NCI-H2107 treated with DMSO at 0.1 percent for 48 hours (cell line): Measurements from ENCODE around the gene AXL.
"Not testable (repeated sequence)": the region's sequence is repeated elsewhere in the genome, so short reads cannot be mapped to it uniquely, and the experiment has no call there.

Source experiments
- DNase-seq: peaks from one replicate; lab custom pipeline; 2025; ENCODE audit not compliant: unreplicated experiment; lab: John Stamatoyannopoulos, UW

Gene AXL

GRCh38 chr19:41273076-41273475 lies 54.1 kb downstream of the AXL start:
- DNase-seq: no peak

- DNase-seq: no peak
Observed at GRCh38 chr19:41274802-41275201, 55.8 kb downstream of the AXL start.

- no peak for DNase-seq
Observed at GRCh38 chr19:41276231-41276630, 57.2 kb downstream of the AXL start.

GRCh38 chr19:41278478-41278877 lies 59.5 kb downstream of the AXL start:
- no peak for DNase-seq

GRCh38 chr19:41288673-41289530 lies 69.9 kb downstream of the AXL start:
- no peak for DNase-seq

GRCh38 chr19:41289814-41290213 lies 70.8 kb downstream of the AXL start:
- not testable (repeated sequence) for DNase-seq

GRCh38 chr19:41294393-41294792 lies 75.4 kb downstream of the AXL start:
- no peak for DNase-seq

- DNase-seq: no peak
Observed at GRCh38 chr19:41295499-41295898, 76.5 kb downstream of the AXL start.

- DNase-seq: no peak
Observed at GRCh38 chr19:41296433-41296871, 77.4 kb downstream of the AXL start.

- DNase-seq: no peak
Observed at GRCh38 chr19:41297628-41298347, 78.8 kb downstream of the AXL start.

GRCh38 chr19:41298348-41298964 lies 79.4 kb downstream of the AXL start:
- no peak for DNase-seq

- DNase-seq: no peak
Observed at GRCh38 chr19:41299046-41299754, 80.2 kb downstream of the AXL start.

- no peak for DNase-seq
Observed at GRCh38 chr19:41299755-41300089, 80.7 kb downstream of the AXL start.

GRCh38 chr19:41300555-41300954 lies 81.5 kb downstream of the AXL start:
- no peak for DNase-seq

- no peak for DNase-seq
Observed at GRCh38 chr19:41302624-41303351, 83.8 kb downstream of the AXL start.

GRCh38 chr19:41303954-41304353 lies 84.9 kb downstream of the AXL start:
- no peak for DNase-seq

GRCh38 chr19:41304706-41305483 lies 85.9 kb downstream of the AXL start:
- DNase-seq: no peak

GRCh38 chr19:41305927-41306793 lies 87.1 kb downstream of the AXL start:
- DNase-seq: no peak
